HG03045 (cell line): ENCODE results near the gene RXRA.

ENCODE experiments used
- ATAC-seq: cut with Tn5 transposase; IDR thresholded peaks from one replicate; pipeline ENCODE4 v1.9.1; 2021; ENCODE audit warnings: mild to moderate bottlenecking, moderate library complexity; ENCODE audit not compliant: unreplicated experiment

RXRA gene

GRCh38 chr9:134379831-134380365, 53.6 kb downstream of the RXRA start:
- no peak for ATAC-seq

- no peak for ATAC-seq
Observed at GRCh38 chr9:134380542-134381271, 54.5 kb downstream of the RXRA start.

- no peak for ATAC-seq
Observed at GRCh38 chr9:134381272-134381661, 55.0 kb downstream of the RXRA start.

GRCh38 chr9:134381671-134382516, 55.6 kb downstream of the RXRA start:
- ATAC-seq, result no peak

GRCh38 chr9:134382733-134383132, 56.5 kb downstream of the RXRA start:
- ATAC-seq, result no peak

GRCh38 chr9:134383148-134383547, 56.9 kb downstream of the RXRA start:
- ATAC-seq, result no peak

- no peak for ATAC-seq
Observed at GRCh38 chr9:134384811-134385479, 58.7 kb downstream of the RXRA start.

- ATAC-seq, result no peak
Observed at GRCh38 chr9:134385915-134386314, 59.7 kb downstream of the RXRA start.

GRCh38 chr9:134386951-134387831, 60.9 kb downstream of the RXRA start:
- no peak for ATAC-seq

- ATAC-seq, result no peak
Observed at GRCh38 chr9:134388289-134388808, 62.1 kb downstream of the RXRA start.

GRCh38 chr9:134388976-134389375, 62.7 kb downstream of the RXRA start:
- no peak for ATAC-seq

- ATAC-seq, result no peak
Observed at GRCh38 chr9:134389642-134390041, 63.4 kb downstream of the RXRA start.

- peak; percentile 31 for ATAC-seq
Observed at GRCh38 chr9:134390537-134390936, 64.3 kb downstream of the RXRA start.

- ATAC-seq, result peak; percentile 10
Observed at GRCh38 chr9:134390947-134391318, 64.7 kb downstream of the RXRA start.

- peak; percentile 49 for ATAC-seq
Observed at GRCh38 chr9:134391319-134392231, 65.3 kb downstream of the RXRA start.

GRCh38 chr9:134392900-134393299, 66.6 kb downstream of the RXRA start:
- ATAC-seq, result no peak

GRCh38 chr9:134393582-134394280, 67.5 kb downstream of the RXRA start:
- ATAC-seq, result no peak

GRCh38 chr9:134395002-134395517, 68.8 kb downstream of the RXRA start:
- ATAC-seq, result no peak
